ENCODE data around the gene CYTH3.

DNA sequence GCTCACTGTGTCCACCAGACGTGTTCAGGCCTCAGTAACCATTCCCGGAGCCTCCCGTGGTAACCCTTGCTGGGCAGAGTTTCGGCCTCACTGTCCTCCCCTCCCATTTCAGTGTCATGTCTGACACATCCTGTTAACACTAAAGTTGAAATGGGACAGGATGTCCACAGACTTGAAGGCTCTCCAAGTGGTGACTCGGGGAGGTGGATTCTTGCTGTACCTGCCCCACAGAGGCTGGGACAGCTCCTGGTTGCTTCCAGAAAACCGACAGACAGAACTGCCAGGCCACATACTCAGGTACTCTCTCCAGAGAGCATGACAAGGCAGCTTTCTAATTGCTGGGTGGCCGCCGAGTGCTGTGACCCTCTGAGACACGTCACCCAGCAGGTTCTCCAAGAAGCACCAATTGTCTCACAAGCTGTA lies 17.9 kb upstream of the CYTH3 start:
- TF ChIP-seq, protein P1, sequence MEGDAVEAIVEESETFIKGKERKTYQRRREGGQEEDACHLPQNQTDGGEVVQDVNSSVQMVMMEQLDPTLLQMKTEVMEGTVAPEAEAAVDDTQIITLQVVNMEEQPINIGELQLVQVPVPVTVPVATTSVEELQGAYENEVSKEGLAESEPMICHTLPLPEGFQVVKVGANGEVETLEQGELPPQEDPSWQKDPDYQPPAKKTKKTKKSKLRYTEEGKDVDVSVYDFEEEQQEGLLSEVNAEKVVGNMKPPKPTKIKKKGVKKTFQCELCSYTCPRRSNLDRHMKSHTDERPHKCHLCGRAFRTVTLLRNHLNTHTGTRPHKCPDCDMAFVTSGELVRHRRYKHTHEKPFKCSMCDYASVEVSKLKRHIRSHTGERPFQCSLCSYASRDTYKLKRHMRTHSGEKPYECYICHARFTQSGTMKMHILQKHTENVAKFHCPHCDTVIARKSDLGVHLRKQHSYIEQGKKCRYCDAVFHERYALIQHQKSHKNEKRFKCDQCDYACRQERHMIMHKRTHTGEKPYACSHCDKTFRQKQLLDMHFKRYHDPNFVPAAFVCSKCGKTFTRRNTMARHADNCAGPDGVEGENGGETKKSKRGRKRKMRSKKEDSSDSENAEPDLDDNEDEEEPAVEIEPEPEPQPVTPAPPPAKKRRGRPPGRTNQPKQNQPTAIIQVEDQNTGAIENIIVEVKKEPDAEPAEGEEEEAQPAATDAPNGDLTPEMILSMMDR (IDR thresholded peaks at IDR 0.05 in 8 of 11, conservative IDR thresholded peaks at IDR 0.05 in 3 of 11) = no peak
- TF ChIP-seq POLR2AphosphoS5 (IDR thresholded peaks at IDR 0.05) = no peak
- TF ChIP-seq POLR2A (IDR thresholded peaks at IDR 0.05) = no peak

Data from spleen (tissue), 7 donors.